ENCODE data around the gene CDC42EP5. TPM values are rescaled to one million over a fixed set of nuclear protein-coding genes. Genes with fewer than 3 reads are reported as not detected.

CDC42EP5 gene
- total RNA-seq, 1 experiment from 2014 or later, result 25.1 TPM

DNA sequence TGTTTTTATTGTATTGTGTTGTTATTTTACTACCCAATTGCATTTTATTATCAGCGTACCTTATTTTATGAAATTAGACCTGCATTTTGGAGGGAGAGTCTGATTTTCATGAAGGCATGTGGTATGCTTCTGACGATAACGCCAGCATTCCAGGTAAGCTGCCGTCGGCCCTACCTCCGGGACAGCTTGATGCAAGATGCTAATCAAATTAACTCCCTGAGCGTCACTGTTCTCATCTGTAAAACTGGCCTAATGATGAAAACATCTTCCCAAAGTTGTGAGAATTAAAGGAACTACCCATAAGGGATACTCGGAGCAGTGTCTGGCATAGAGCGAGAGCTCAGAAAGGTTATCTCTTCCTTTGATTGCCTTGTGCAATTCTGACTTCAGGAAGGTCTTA lies 16.7 kb upstream of the CDC42EP5 start:
- DNase-seq, result peak in 1 of 2 experiments; percentile 21
- no peak overlapping the region for H3K4me3 ChIP-seq
- H3K79me2 ChIP-seq (ENCODE audit: low read depth), result no peaks in the 10 kb centered on the region
- no peak overlapping the region for H2AFZ ChIP-seq
- no peaks in the 10 kb centered on the region for H3K9me3 ChIP-seq (ENCODE audit: insufficient read depth, low read depth)
- no peaks in the 10 kb centered on the region for H3K9me2 ChIP-seq (ENCODE audit: insufficient read depth)
- no peaks in the 10 kb centered on the region for H3F3A ChIP-seq (ENCODE audit: insufficient read depth, low read depth)
- no peaks in the 10 kb centered on the region for H3K4me1 ChIP-seq (replicated peaks; ENCODE audit: insufficient read depth)
- H3K4me2 ChIP-seq, result no peak overlapping the region
- BruUV-seq (replicated peaks), result no TSS peak
- CTCF ChIA-PET, result no interaction called here
- H3K36me3 ChIP-seq (ENCODE audit: low read depth), result no peaks in the 10 kb centered on the region
- H4K20me1 ChIP-seq (ENCODE audit: insufficient read depth), result no peaks in the 10 kb centered on the region
- TF ChIP-seq, protein P1, sequence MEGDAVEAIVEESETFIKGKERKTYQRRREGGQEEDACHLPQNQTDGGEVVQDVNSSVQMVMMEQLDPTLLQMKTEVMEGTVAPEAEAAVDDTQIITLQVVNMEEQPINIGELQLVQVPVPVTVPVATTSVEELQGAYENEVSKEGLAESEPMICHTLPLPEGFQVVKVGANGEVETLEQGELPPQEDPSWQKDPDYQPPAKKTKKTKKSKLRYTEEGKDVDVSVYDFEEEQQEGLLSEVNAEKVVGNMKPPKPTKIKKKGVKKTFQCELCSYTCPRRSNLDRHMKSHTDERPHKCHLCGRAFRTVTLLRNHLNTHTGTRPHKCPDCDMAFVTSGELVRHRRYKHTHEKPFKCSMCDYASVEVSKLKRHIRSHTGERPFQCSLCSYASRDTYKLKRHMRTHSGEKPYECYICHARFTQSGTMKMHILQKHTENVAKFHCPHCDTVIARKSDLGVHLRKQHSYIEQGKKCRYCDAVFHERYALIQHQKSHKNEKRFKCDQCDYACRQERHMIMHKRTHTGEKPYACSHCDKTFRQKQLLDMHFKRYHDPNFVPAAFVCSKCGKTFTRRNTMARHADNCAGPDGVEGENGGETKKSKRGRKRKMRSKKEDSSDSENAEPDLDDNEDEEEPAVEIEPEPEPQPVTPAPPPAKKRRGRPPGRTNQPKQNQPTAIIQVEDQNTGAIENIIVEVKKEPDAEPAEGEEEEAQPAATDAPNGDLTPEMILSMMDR (conservative IDR thresholded peaks at IDR 0.05), result no peak
- TF ChIP-seq EZH2 (IDR thresholded peaks at IDR 0.05; ENCODE audit: low read depth), result no peak
- intact Hi-C loops (cut with micrococcal nuclease; ENCODE audit: unreplicated experiment), result no loop called here
- H3K27ac ChIP-seq, result no peak overlapping the region
- POLR2A ChIA-PET (ENCODE audit: unreplicated experiment), result no interaction called here
- peaks cover 82% of the 10 kb centered on the region for H3K27me3 ChIP-seq (ENCODE audit: insufficient read depth, low read depth)

DNA sequence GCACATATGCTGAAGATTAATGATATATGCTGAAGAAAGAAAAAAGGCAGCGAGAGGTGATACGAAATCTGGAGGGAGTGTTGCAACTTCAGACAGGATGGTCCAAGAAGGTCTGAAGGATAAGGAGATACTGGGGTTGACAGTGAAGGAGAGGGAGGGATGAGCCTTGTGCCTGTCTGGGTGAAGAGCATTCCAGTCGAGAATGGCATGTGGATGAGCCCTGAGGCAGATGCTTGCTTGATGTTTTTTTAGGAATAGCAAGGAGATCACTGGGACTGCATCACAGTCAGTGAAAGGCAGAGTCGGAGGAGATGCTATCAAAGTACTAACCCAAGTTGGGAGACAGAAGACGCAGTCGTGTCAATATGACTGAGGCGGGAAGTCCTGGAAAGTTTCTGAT lies 16.2 kb upstream of the CDC42EP5 start:
- CTCF ChIA-PET, result no interaction called here

DNA sequence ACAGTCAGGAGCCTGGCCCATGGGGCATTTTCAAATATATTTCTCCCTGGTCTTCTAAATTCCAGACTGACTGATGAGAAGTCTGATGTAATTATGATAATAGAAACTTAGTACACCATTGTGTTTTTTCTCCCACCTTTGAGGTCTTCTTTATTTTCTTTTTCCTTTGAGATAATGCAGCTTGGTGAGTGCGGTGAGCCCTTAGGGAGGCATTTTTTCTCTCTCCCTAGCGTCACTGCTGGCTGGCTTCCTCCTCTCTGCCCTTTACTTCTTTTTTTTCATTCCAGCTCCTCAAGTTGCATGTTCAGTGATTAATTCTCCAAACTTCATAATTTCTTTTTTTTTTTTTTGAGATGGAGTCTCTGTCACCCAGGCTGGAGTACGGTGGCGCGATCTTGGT lies 12.8 kb upstream of the CDC42EP5 start:
- no peaks in the 10 kb centered on the region for H3K4me1 ChIP-seq (replicated peaks; ENCODE audit: insufficient read depth)
- H3K4me2 ChIP-seq, result no peak overlapping the region
- no peak overlapping the region for H2AFZ ChIP-seq
- H3F3A ChIP-seq (ENCODE audit: insufficient read depth, low read depth), result no peaks in the 10 kb centered on the region
- no peak overlapping the region for H3K4me3 ChIP-seq
- H3K36me3 ChIP-seq (ENCODE audit: low read depth), result no peaks in the 10 kb centered on the region
- no peak overlapping the region for H3K27ac ChIP-seq
- TF ChIP-seq, protein P1 (conservative IDR thresholded peaks at IDR 0.05), result no peak
- TF ChIP-seq EZH2 (IDR thresholded peaks at IDR 0.05; ENCODE audit: low read depth), result no peak
- H3K9me2 ChIP-seq (ENCODE audit: insufficient read depth), result no peaks in the 10 kb centered on the region
- BruUV-seq (replicated peaks), result no TSS peak
- H4K20me1 ChIP-seq (ENCODE audit: insufficient read depth), result no peaks in the 10 kb centered on the region
- ChIA-PET POLR2A (ENCODE audit: unreplicated experiment) (no interaction called here), CTCF (no interaction called here)
- peak in 1 of 2 experiments; percentile 21 for DNase-seq
- no peaks in the 10 kb centered on the region for H3K79me2 ChIP-seq (ENCODE audit: low read depth)
- H3K27me3 ChIP-seq (ENCODE audit: insufficient read depth, low read depth), result peaks cover 56% of the 10 kb centered on the region
- intact Hi-C loops (cut with micrococcal nuclease; ENCODE audit: unreplicated experiment), result no loop called here
- H3K9me3 ChIP-seq (ENCODE audit: insufficient read depth, low read depth), result no peaks in the 10 kb centered on the region

More for the DNA sequence above, 16.2 kb upstream of the CDC42EP5 start:
- BruUV-seq (replicated peaks), result no TSS peak
- Histone ChIP-seq H3K4me2 (no peak overlapping the region), H3K9me2 (ENCODE audit: insufficient read depth) (no peaks in the 10 kb centered on the region), H4K20me1 (ENCODE audit: insufficient read depth) (no peaks in the 10 kb centered on the region), H2AFZ (no peak overlapping the region), H3K27ac (no peak overlapping the region), H3K4me1 (replicated peaks; ENCODE audit: insufficient read depth) (no peaks in the 10 kb centered on the region), H3K27me3 (ENCODE audit: insufficient read depth, low read depth) (peaks cover 82% of the 10 kb centered on the region), H3K36me3 (ENCODE audit: low read depth) (no peaks in the 10 kb centered on the region), H3K4me3 (no peak overlapping the region), H3K79me2 (ENCODE audit: low read depth) (no peaks in the 10 kb centered on the region), H3K9me3 (ENCODE audit: insufficient read depth, low read depth) (no peaks in the 10 kb centered on the region), H3F3A (ENCODE audit: insufficient read depth, low read depth) (no peaks in the 10 kb centered on the region)
- peak in 1 of 2 experiments; percentile 2 for DNase-seq
- intact Hi-C loops (cut with micrococcal nuclease; ENCODE audit: unreplicated experiment), result no loop called here
- TF ChIP-seq, protein P1 (conservative IDR thresholded peaks at IDR 0.05), result no peak
- no peak for TF ChIP-seq EZH2 (IDR thresholded peaks at IDR 0.05; ENCODE audit: low read depth)
- POLR2A ChIA-PET (ENCODE audit: unreplicated experiment), result no interaction called here

Measured in PC-9 (cell line).